H1 (cell line): ENCODE results near the gene H6PD. TPM values are rescaled to one million over a fixed set of nuclear protein-coding genes. Genes with fewer than 3 reads are reported as not detected.

Source experiments
- CTCF ChIA-PET: fragments of 300-600 bp; sonication (Branson Sonifier 250); formaldehyde crosslinking; loops from one replicate; lab custom pipeline; 2021; ENCODE audit not compliant: partially characterized antibody; lab: Charles Lee
- POLR2A ChIA-PET: fragments of 300-600 bp; sonication (Branson Sonifier 250); formaldehyde crosslinking; loops from one replicate; lab custom pipeline; 2021; ENCODE audit warnings: inconsistent platforms; ENCODE audit not compliant: partially characterized antibody; lab: Charles Lee
- DNase-seq, 2 experiments: peaks; one replicate each; pipeline versions ENCODE4 v3.0.0 to v3.0.0-alpha.2; 2010 to 2022; ENCODE audit warnings: low spot score in 2 of 2, low read depth in 1 of 2, mixed read lengths in 1 of 2
- FAIRE-seq: peaks from 2 replicates; lab custom pipeline; 2011; peaks lifted over from hg19 to GRCh38; lab: Jason Lieb, UNC
- H2AFZ ChIP-seq: 2 replicates; pipeline ENCODE4 v1.8.1; 2012; ENCODE audit warnings: low read length, inconsistent platforms
- H2AK5ac ChIP-seq: 2 replicates; pipeline ENCODE4 v1.6.1; 2013; ENCODE audit warnings: low read depth, low read length
- H2BK120ac ChIP-seq: replicated peaks from 2 replicates; pipeline ENCODE3; 2013; ENCODE audit warnings: low read depth, low read length, inconsistent platforms
- H2BK12ac ChIP-seq: 2 replicates; pipeline ENCODE4 v1.6.1; 2013; ENCODE audit warnings: low read depth, low read length
- H2BK15ac ChIP-seq: 2 replicates; pipeline ENCODE4 v1.6.1; 2013; ENCODE audit warnings: low read length
- H2BK20ac ChIP-seq: 2 replicates; pipeline ENCODE4 v1.6.1; 2013; ENCODE audit warnings: low read length
- H2BK5ac ChIP-seq: 2 replicates; pipeline ENCODE4 v1.6.1; 2013; ENCODE audit warnings: low read depth, low read length
- H3K14ac ChIP-seq: 2 replicates; pipeline ENCODE4 v1.6.1; 2013; ENCODE audit warnings: inconsistent platforms; ENCODE audit not compliant: insufficient read length
- H3K18ac ChIP-seq: 2 replicates; pipeline ENCODE4 v1.6.1; 2013; ENCODE audit warnings: low read length; ENCODE audit errors: extremely low read depth
- H3K23ac ChIP-seq: 2 replicates; pipeline ENCODE4 v1.6.1; 2013; ENCODE audit warnings: inconsistent platforms; ENCODE audit not compliant: insufficient read length
- H3K23me2 ChIP-seq: 2 replicates; pipeline ENCODE4 v1.6.1; 2013; ENCODE audit warnings: low read depth, low read length
- H3K27ac ChIP-seq: 2 replicates; pipeline ENCODE4 v1.6.1; 2011; ENCODE audit warnings: low read depth, low read length, inconsistent platforms
- H3K27me3 ChIP-seq, 4 experiments: replicated peaks in 1 of 4; 1 replicate in 1 of 4; 2 replicates in 3 of 4; pipeline versions ENCODE4 v1.6.1 to v1.8.1; 2011 to 2013; ENCODE audit warnings: low read length in 3 of 4, mild to moderate bottlenecking in 3 of 4, inconsistent platforms in 2 of 4, mixed read lengths in 2 of 4, moderate library complexity in 1 of 4; ENCODE audit not compliant: control insufficient read depth in 3 of 4, insufficient read depth in 3 of 4; ENCODE audit errors: extremely low read depth in 1 of 4
- H3K36me3 ChIP-seq, 4 experiments: 2 replicates each; pipeline versions ENCODE4 v1.6.1 to v1.8.1; 2011 to 2013; ENCODE audit warnings: mild to moderate bottlenecking in 4 of 4, low read length in 3 of 4, moderate library complexity in 2 of 4, control low read depth in 1 of 4, inconsistent platforms in 1 of 4; ENCODE audit not compliant: insufficient read depth in 4 of 4, control insufficient read depth in 2 of 4
- H3K4ac ChIP-seq: replicated peaks from 2 replicates; pipeline ENCODE3; 2013; ENCODE audit warnings: low read length, low read depth, mixed read lengths, inconsistent platforms; ENCODE audit not compliant: insufficient read length
- H3K4me1 ChIP-seq, 4 experiments: replicated peaks in 1 of 4; 1 replicate in 1 of 4; 2 replicates in 3 of 4; pipeline versions ENCODE4 v1.6.1 to v1.8.1; 2011 to 2013; ENCODE audit warnings: low read length in 3 of 4, inconsistent platforms in 2 of 4, mixed read lengths in 1 of 4; ENCODE audit not compliant: insufficient read depth in 4 of 4, control insufficient read depth in 3 of 4
- H3K4me2 ChIP-seq, 2 experiments: 2 replicates each; pipeline versions ENCODE4 v1.6.1 to v1.8.1; 2011 to 2013; ENCODE audit warnings: low read depth in 2 of 2, low read length in 2 of 2, control low read depth in 1 of 2, inconsistent platforms in 1 of 2, mild to moderate bottlenecking in 1 of 2; ENCODE audit not compliant: insufficient read depth in 1 of 2
- H3K4me3 ChIP-seq, 4 experiments: fragments of 200-600, 300-600 bp in 1 of 4; sonication (generic), shearing (Covaris generic), sonication (Bioruptor Twin) in 1 of 4; 2 replicates each; pipeline versions ENCODE4 v1.5.1 to v1.8.1; 2011 to 2016; ENCODE audit warnings: low read length in 4 of 4, low read depth in 3 of 4, control low read depth in 2 of 4, inconsistent platforms in 2 of 4, mild to moderate bottlenecking in 2 of 4, mixed read lengths in 1 of 4, moderate library complexity in 1 of 4; ENCODE audit not compliant: insufficient read depth in 2 of 4; ENCODE audit errors: extremely low read depth in 1 of 4
- H3K56ac ChIP-seq: replicated peaks from 2 replicates; pipeline ENCODE3; 2013; ENCODE audit warnings: low read depth, mild to moderate bottlenecking, mixed read lengths, low read length, inconsistent platforms; ENCODE audit not compliant: insufficient read length
- H3K79me1 ChIP-seq: 2 replicates; pipeline ENCODE4 v1.6.1; 2013; ENCODE audit warnings: low read depth, low read length, control low read depth
- H3K79me2 ChIP-seq, 2 experiments: 2 replicates each; pipeline versions ENCODE4 v1.6.1 to v1.8.1; 2012 to 2013; ENCODE audit warnings: low read length in 2 of 2, mild to moderate bottlenecking in 2 of 2, inconsistent platforms in 1 of 2; ENCODE audit not compliant: insufficient read depth in 2 of 2, control insufficient read depth in 1 of 2
- H3K9ac ChIP-seq, 4 experiments: replicated peaks in 1 of 4; 1 replicate in 1 of 4; 2 replicates in 3 of 4; pipeline versions ENCODE4 v1.6.1 to v1.8.1; 2011 to 2013; ENCODE audit warnings: low read depth in 3 of 4, low read length in 3 of 4, control low read depth in 2 of 4, mild to moderate bottlenecking in 2 of 4, moderate library complexity in 2 of 4, inconsistent platforms in 1 of 4; ENCODE audit errors: extremely low read depth in 1 of 4
- H3K9me3 ChIP-seq, 2 experiments: 2 replicates each; pipeline versions ENCODE4 v1.6.1 to v1.8.1; 2012 to 2013; ENCODE audit warnings: mild to moderate bottlenecking in 2 of 2, moderate library complexity in 2 of 2, control low read depth in 1 of 2, inconsistent platforms in 1 of 2, low read depth in 1 of 2, low read length in 1 of 2, mixed read lengths in 1 of 2; ENCODE audit not compliant: insufficient read depth in 2 of 2
- H4K20me1 ChIP-seq, 2 experiments: replicated peaks in 1 of 2; 2 replicates each; pipeline versions ENCODE3 to v1.8.1; 2011 to 2013; ENCODE audit warnings: inconsistent platforms in 2 of 2, low read length in 2 of 2, mild to moderate bottlenecking in 1 of 2; ENCODE audit not compliant: insufficient read depth in 2 of 2, control insufficient read depth in 1 of 2
- H4K5ac ChIP-seq: 2 replicates; pipeline ENCODE4 v1.6.1; 2013; ENCODE audit warnings: low read length, low read depth, mixed read lengths, inconsistent platforms; ENCODE audit not compliant: insufficient read length
- H4K8ac ChIP-seq: 2 replicates; pipeline ENCODE4 v1.8.0; 2013; ENCODE audit warnings: mild to moderate bottlenecking, moderate library complexity, low read length, inconsistent platforms; ENCODE audit not compliant: insufficient read depth; ENCODE audit errors: extremely low read depth
- H4K91ac ChIP-seq: replicated peaks from 2 replicates; pipeline ENCODE3; 2013; ENCODE audit warnings: low read length, mixed read lengths, inconsistent platforms; ENCODE audit not compliant: insufficient read length
- BCL11A ChIP-seq, 2 experiments: IDR thresholded peaks; one replicate each; pipeline ENCODE4 v1.6.1; 2011; ENCODE audit warnings: low read depth in 2 of 2, low read length in 2 of 2, mild to moderate bottlenecking in 2 of 2
- CBX5 ChIP-seq: fragments of 300-800, 300-1000 bp; sonication (generic); IDR thresholded peaks from 2 replicates; pipeline ENCODE4 v1.7.1; 2016; ENCODE audit warnings: antibody characterized with exemption, low read length, low read depth
- CTBP2 ChIP-seq: IDR thresholded peaks from 2 replicates; pipeline ENCODE4 v1.7.0; 2011; ENCODE audit warnings: borderline replicate concordance, mild to moderate bottlenecking, moderate library complexity, mixed read lengths, low read length; ENCODE audit not compliant: insufficient read depth, insufficient read length
- JUN ChIP-seq: IDR thresholded peaks from 2 replicates; pipeline ENCODE4 v1.6.1; 2011; ENCODE audit warnings: low read depth, mild to moderate bottlenecking, improper control_type of control experiment, low read length
- RNF2 ChIP-seq: fragments of 200-900, 300-1000 bp; sonication (generic); IDR thresholded peaks from 2 replicates; pipeline ENCODE4 v1.7.1; 2016; ENCODE audit warnings: borderline replicate concordance, low read depth, mild to moderate bottlenecking, antibody characterized with exemption, low read length; ENCODE audit not compliant: poor library complexity, severe bottlenecking; ENCODE audit errors: missing control alignments
- SUZ12 ChIP-seq: fragments of 200-600 bp; sonication (generic); IDR thresholded peaks from 2 replicates; pipeline ENCODE4 v1.6.1; 2012; ENCODE audit warnings: mild to moderate bottlenecking, inconsistent platforms, low read length, moderate library complexity, mixed read lengths
- WGBS, 2 experiments: shearing (Covaris generic) in 1 of 2; methylation state at CpG; one replicate each; pipeline versions ENCODE4 v1.1.6 to v1.1.7; 2013 to 2015; ENCODE audit warnings: low lambda C conversion rate in 2 of 2, mixed read lengths in 2 of 2, inconsistent platforms in 1 of 2, low coverage in 1 of 2, missing lambda C conversion rate in 1 of 2; ENCODE audit not compliant: insufficient replicate concordance in 2 of 2, insufficient coverage in 1 of 2, insufficient read length in 1 of 2; ENCODE audit errors: extremely low coverage in 1 of 2, missing lambda C conversion rate in 1 of 2; 5-methylcytosine and 5-hydroxymethylcytosine counted together
- polyA plus RNA-seq, 7 experiments: library from polyadenylated mRNA; depleted of rRNA in 3 of 7; stranded (reverse) in 5 of 7; unstranded in 2 of 7; fragments of >200 nt in 5 of 7; fragments of 200-250 nt in 2 of 7; gene quantifications; 1 replicate in 5 of 7; 2 replicates in 1 of 7; 4 replicates in 1 of 7; pipeline versions ENCODE4 v1.2.1 to v1.2.3, GENCODE V29; 2011 to 2013; ENCODE audit warnings: missing spikeins in 2 of 7, mixed read lengths in 2 of 7
- total RNA-seq: library from RNA; stranded (reverse); fragmentation: NEBNext Ultra II Directional; extraction: Animal tissue kit (Norgen Biotek cat#: 25700); gene quantifications from 2 replicates; pipeline ENCODE4 v1.2.1, GENCODE V29; 2021
- TF ChIP-seq, protein P1 (sequence below), 3 experiments: IDR thresholded peaks; 1 replicate in 2 of 3; 2 replicates in 1 of 3; pipeline versions ENCODE4 v1.5.1 to v1.6.1; 2011; ENCODE audit warnings: low read length in 3 of 3, mild to moderate bottlenecking in 3 of 3, inconsistent platforms in 2 of 3, low read depth in 1 of 3, moderate library complexity in 1 of 3; ENCODE audit not compliant: insufficient read depth in 1 of 3; ENCODE audit errors: control extremely low read depth in 1 of 3

Gene H6PD
- total and polyA plus RNA-seq, 2 of the 8 experiments (the other 6 are each of a cell fraction or from before 2014, with no cell fraction given), result 3.6 to 3.8 TPM

DNA sequence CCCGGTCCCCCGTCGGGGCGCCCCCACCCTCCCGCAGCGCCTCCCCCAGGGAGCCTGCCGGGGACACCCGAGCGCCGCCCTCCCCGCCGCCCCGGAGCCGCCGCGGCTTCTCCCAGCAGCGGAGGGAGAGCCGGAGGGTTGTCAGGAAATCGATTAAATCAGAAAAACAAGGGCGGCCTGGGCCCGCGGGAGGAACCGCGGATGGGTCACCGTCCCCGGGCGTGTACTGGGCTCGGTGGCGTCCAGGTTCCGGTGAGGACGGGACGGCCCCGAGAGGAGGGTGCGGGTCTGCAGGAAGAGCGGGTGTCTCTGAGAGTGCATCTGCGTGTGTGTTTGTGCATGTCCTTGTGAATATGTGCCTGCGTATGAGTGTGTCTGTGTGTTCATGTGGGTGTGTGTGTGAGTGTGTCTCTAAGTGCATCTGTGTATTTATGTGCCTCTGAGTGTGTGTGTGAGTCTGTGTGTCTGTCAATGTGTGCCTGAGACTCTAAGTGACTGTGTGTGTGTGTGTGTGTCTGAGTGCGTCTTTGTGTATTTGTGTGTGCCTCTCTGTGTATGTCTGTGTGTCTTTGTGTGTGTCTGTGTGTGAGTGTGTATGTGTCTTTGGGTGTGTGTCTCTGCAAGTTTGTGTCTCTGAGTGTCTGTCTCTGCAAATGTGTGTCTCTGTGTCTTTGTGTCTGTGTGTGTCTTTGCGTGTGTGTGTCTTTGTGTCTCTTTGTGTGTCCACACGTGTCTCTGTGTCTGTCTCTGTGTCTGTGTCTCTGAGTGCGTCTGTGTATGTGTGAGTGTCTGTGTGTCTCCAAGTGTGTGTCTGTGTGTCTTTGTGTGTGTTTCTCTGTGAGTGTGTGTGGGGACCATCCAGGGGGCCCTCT lies 59.2 kb downstream of the H6PD start:
- Histone ChIP-seq H4K20me1 (peaks cover 0 to 20% of the 10 kb centered on the region in 2 experiments), H3K9ac (peak overlapping the region in 2 of 4 experiments; percentile 8 to 70; a peak in 5 of 7 replicates), H2AFZ (no peak overlapping the region), H3K4me2 (peak overlapping the region; percentile 90 to 99), H2AK5ac (peak overlapping the region; percentile 99), H3K23ac (no peak overlapping the region), H3K56ac (no peak overlapping the region), H3K4me3 (peak overlapping the region; percentile 61 to 80 (median 66)), H4K91ac (no peak overlapping the region), H2BK12ac (peak overlapping the region; percentile 90; the same call in 1 of the 2 replicates), H2BK15ac (peak overlapping the region; percentile 99), H4K5ac (no peak overlapping the region), H3K4me1 (peaks cover 0 to 10% (median 5%) of the 10 kb centered on the region in 4 experiments; a peak in 4 of 7 replicates), H3K79me1 (peaks cover 9% of the 10 kb centered on the region; the same call in 1 of the 2 replicates), H2BK20ac (peak overlapping the region; percentile 82; the same call in 1 of the 2 replicates), H2BK5ac (peak overlapping the region; percentile 60; the same call in 1 of the 2 replicates), H4K8ac (no peak overlapping the region; the same call in 1 of the 2 replicates), H3K23me2 (peaks cover 11% of the 10 kb centered on the region), H3K36me3 (no peaks in the 10 kb centered on the region), H2BK120ac (no peak overlapping the region), H3K27ac (no peak overlapping the region), H3K9me3 (no peaks in the 10 kb centered on the region), H3K27me3 (peaks cover 0 to 21% (median 16%) of the 10 kb centered on the region in 4 experiments; a peak in 6 of 7 replicates), H3K14ac (no peak overlapping the region), H3K4ac (no peak overlapping the region), H3K18ac (peak overlapping the region; percentile 7; the same call in 1 of the 2 replicates), H3K79me2 (no peaks in the 10 kb centered on the region; a peak in 2 of 4 replicates)
- no peak for FAIRE-seq
- WGBS, 2 experiments, result 17% methylated on average over 22 of the region's 41 CpGs; no CpG with 5 or more reads in 1 of the 2 experiments
- DNase-seq, result peak in 1 of 2 experiments; percentile 67
- ChIA-PET CTCF (no interaction called here), POLR2A (no interaction called here)
- TF ChIP-seq CBX5, result no peak
- no peak for TF ChIP-seq JUN
- TF ChIP-seq SUZ12, result 0 out of 2 replicates have a peak, but pooled peaks have one; percentile 40
- no peak for TF ChIP-seq BCL11A (IDR thresholded peaks at IDR 0.05; ENCODE audit: low read depth in 2 of 2, low read length in 2 of 2)
- no peak for TF ChIP-seq RNF2
- TF ChIP-seq CTBP2, result no peak
- TF ChIP-seq, protein P1, sequence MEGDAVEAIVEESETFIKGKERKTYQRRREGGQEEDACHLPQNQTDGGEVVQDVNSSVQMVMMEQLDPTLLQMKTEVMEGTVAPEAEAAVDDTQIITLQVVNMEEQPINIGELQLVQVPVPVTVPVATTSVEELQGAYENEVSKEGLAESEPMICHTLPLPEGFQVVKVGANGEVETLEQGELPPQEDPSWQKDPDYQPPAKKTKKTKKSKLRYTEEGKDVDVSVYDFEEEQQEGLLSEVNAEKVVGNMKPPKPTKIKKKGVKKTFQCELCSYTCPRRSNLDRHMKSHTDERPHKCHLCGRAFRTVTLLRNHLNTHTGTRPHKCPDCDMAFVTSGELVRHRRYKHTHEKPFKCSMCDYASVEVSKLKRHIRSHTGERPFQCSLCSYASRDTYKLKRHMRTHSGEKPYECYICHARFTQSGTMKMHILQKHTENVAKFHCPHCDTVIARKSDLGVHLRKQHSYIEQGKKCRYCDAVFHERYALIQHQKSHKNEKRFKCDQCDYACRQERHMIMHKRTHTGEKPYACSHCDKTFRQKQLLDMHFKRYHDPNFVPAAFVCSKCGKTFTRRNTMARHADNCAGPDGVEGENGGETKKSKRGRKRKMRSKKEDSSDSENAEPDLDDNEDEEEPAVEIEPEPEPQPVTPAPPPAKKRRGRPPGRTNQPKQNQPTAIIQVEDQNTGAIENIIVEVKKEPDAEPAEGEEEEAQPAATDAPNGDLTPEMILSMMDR (IDR thresholded peaks at IDR 0.05; ENCODE audit: control extremely low read depth in 1 of 3, insufficient read depth in 1 of 3, low read depth in 1 of 3, low read length in 3 of 3), result no peak
